Kidney capillary endothelial cell (primary cell): Measurements from ENCODE around the gene COL15A1.
"Not testable (repeated sequence)": the region's sequence is repeated elsewhere in the genome, so short reads cannot be mapped to it uniquely, and the experiment has no call there.

Experiments used
- DNase-seq: peaks from one replicate; pipeline ENCODE4 v3.0.0-alpha.2; 2018; ENCODE audit warnings: low spot score

The COL15A1 gene

GRCh38 chr9:99079542-99079941 is 135.8 kb downstream of the COL15A1 start:
- no peak for DNase-seq

GRCh38 chr9:99083051-99083450 is 139.3 kb downstream of the COL15A1 start:
- DNase-seq, result peak; percentile 50

- no peak for DNase-seq
These were observed 142.5 kb downstream of the COL15A1 start for GRCh38 chr9:99085949-99086948.

GRCh38 chr9:99087462-99087861 is 143.8 kb downstream of the COL15A1 start:
- DNase-seq, result no peak

GRCh38 chr9:99090336-99091130 is 146.8 kb downstream of the COL15A1 start:
- no peak for DNase-seq

- no peak for DNase-seq
These were observed 149.2 kb downstream of the COL15A1 start for GRCh38 chr9:99092643-99093491.

- DNase-seq, result no peak
These were observed 149.7 kb downstream of the COL15A1 start for GRCh38 chr9:99093492-99093791.

GRCh38 chr9:99095565-99095964 is 151.9 kb downstream of the COL15A1 start:
- DNase-seq, result no peak

GRCh38 chr9:99096409-99096808 is 152.7 kb downstream of the COL15A1 start:
- DNase-seq, result no peak

GRCh38 chr9:99099806-99100585 is 156.3 kb downstream of the COL15A1 start:
- not testable (repeated sequence) for DNase-seq

GRCh38 chr9:99101271-99101670 is 157.6 kb downstream of the COL15A1 start:
- DNase-seq, result no peak

- no peak for DNase-seq
These were observed 158.1 kb downstream of the COL15A1 start for GRCh38 chr9:99101812-99102211.

- DNase-seq, result no peak
These were observed 159.6 kb downstream of the COL15A1 start for GRCh38 chr9:99103054-99103895.

GRCh38 chr9:99103901-99104458 is 160.3 kb downstream of the COL15A1 start:
- no peak for DNase-seq

- DNase-seq, result peak; percentile 87
These were observed 160.9 kb downstream of the COL15A1 start, which contains the start of gene TGFBR1 for GRCh38 chr9:99104459-99105151. Gene TGFBR1, plus strand, starts transcription at chr9:99105113. Its CDS starts 93 bp downstream, at chr9:99105206.

GRCh38 chr9:99105152-99106043 is 161.7 kb downstream of the COL15A1 start:
- DNase-seq, result no peak

- no peak for DNase-seq
These were observed 162.3 kb downstream of the COL15A1 start for GRCh38 chr9:99106044-99106375.

- DNase-seq, result no peak
These were observed 163.7 kb downstream of the COL15A1 start for GRCh38 chr9:99107421-99107820.
